Muscle of leg (tissue), 11 donors: ENCODE data around the gene NUP93. TPM values are rescaled to one million over a fixed set of nuclear protein-coding genes. Genes with fewer than 3 reads are reported as not detected.
"Not testable (repeated sequence)": the region's sequence is repeated elsewhere in the genome, so short reads cannot be mapped to it uniquely, and the experiment has no call there.

Source experiments
- DNase-seq: peaks from one replicate; pipeline ENCODE4 v3.0.0; 2013
- H3K27ac ChIP-seq: one replicate; pipeline ENCODE4 v1.5.1; 2013; ENCODE audit warnings: mild to moderate bottlenecking, low read length, control low read depth
- H3K27me3 ChIP-seq: one replicate; pipeline ENCODE4 v1.6.1; 2013; ENCODE audit warnings: low read length; ENCODE audit not compliant: control insufficient read depth, insufficient read depth
- H3K36me3 ChIP-seq: one replicate; pipeline ENCODE4 v1.6.1; 2013; ENCODE audit warnings: low read length; ENCODE audit not compliant: control insufficient read depth, insufficient read depth
- H3K4me1 ChIP-seq: one replicate; pipeline ENCODE4 v1.6.1; 2013; ENCODE audit warnings: low read length; ENCODE audit not compliant: control insufficient read depth, insufficient read depth
- H3K4me3 ChIP-seq: one replicate; pipeline ENCODE4 v1.5.1; 2013; ENCODE audit warnings: low read length, control low read depth
- H3K9me3 ChIP-seq: replicated peaks from 2 replicates; pipeline ENCODE4 v1.6.1; 2013; ENCODE audit warnings: low read depth, low read length; ENCODE audit not compliant: control insufficient read depth
- WGBS: methylation state at CpG from one replicate; pipeline ENCODE4 v1.1.5; 2013; ENCODE audit warnings: missing lambda C conversion rate; ENCODE audit not compliant: insufficient coverage; 5-methylcytosine and 5-hydroxymethylcytosine counted together
- polyA plus RNA-seq, 8 donors: library from polyadenylated mRNA; unstranded; fragments of 120-200 nt; gene quantifications; one replicate each; pipeline versions ENCODE4 v1.2.1 to v1.2.3, GENCODE V29; 2013; ENCODE audit warnings: inconsistent platforms in 1 of 8, low replicate concordance in 1 of 8; ENCODE audit not compliant: insufficient read length in 8 of 8, insufficient read depth in 1 of 8
- total RNA-seq: library from RNA; stranded (reverse); fragments of 120-200 nt; gene quantifications from one replicate; pipeline ENCODE4 v1.2.4, GENCODE V29; 2013

Gene NUP93
- total and polyA plus RNA-seq, 9 donors = 42.9 to 54.6 (median 45.9) TPM

GRCh38 chr16:56726283-56726682 is 3.6 kb upstream of the NUP93 start:
- no peak for DNase-seq
- no peak overlapping the region for H3K4me3 ChIP-seq
- no peaks in the 10 kb centered on the region for H3K9me3 ChIP-seq
- WGBS = no CpG with 5 or more reads among the region's 2 CpGs
- no peak overlapping the region for H3K27ac ChIP-seq
- H3K36me3 ChIP-seq = no peaks in the 10 kb centered on the region
- peaks cover 13% of the 10 kb centered on the region for H3K4me1 ChIP-seq
- H3K27me3 ChIP-seq = no peaks in the 10 kb centered on the region

- Histone ChIP-seq H3K27me3 (no peaks in the 10 kb centered on the region), H3K27ac (no peak overlapping the region), H3K4me1 (peaks cover 13% of the 10 kb centered on the region), H3K4me3 (no peak overlapping the region), H3K36me3 (no peaks in the 10 kb centered on the region), H3K9me3 (no peaks in the 10 kb centered on the region)
- 83% methylated on average over 1 of the region's 6 CpGs for WGBS
- no peak for DNase-seq
Observed at GRCh38 chr16:56726926-56727325, 3.0 kb upstream of the NUP93 start.

GRCh38 chr16:56728027-56728426 is 1.9 kb upstream of the NUP93 start:
- Histone ChIP-seq H3K9me3 (no peaks in the 10 kb centered on the region), H3K36me3 (no peaks in the 10 kb centered on the region), H3K27ac (no peak overlapping the region), H3K4me3 (no peak overlapping the region), H3K27me3 (no peaks in the 10 kb centered on the region), H3K4me1 (peaks cover 13% of the 10 kb centered on the region)
- no peak for DNase-seq
- no CpG with 5 or more reads among the region's 1 CpG for WGBS

GRCh38 chr16:56728980-56729734 is 772 bp upstream of the NUP93 start:
- Histone ChIP-seq H3K9me3 (no peaks in the 10 kb centered on the region), H3K4me3 (peak overlapping the region; percentile 95), H3K27me3 (no peaks in the 10 kb centered on the region), H3K36me3 (no peaks in the 10 kb centered on the region), H3K27ac (peak overlapping the region; percentile 86), H3K4me1 (peaks cover 13% of the 10 kb centered on the region)
- DNase-seq = no peak
- WGBS = 36% methylated on average over 5 of the region's 8 CpGs

GRCh38 chr16:56732366-56732765 is 2.4 kb downstream of the NUP93 start:
- Histone ChIP-seq H3K27ac (no peak overlapping the region), H3K9me3 (no peaks in the 10 kb centered on the region), H3K36me3 (no peaks in the 10 kb centered on the region), H3K27me3 (no peaks in the 10 kb centered on the region), H3K4me3 (no peak overlapping the region), H3K4me1 (peaks cover 13% of the 10 kb centered on the region)
- no peak for DNase-seq
- 93% methylated on average over 1 of the region's 2 CpGs for WGBS

- H3K4me3 ChIP-seq = no peak overlapping the region
- H3K9me3 ChIP-seq = no peaks in the 10 kb centered on the region
- no CpG with 5 or more reads among the region's 1 CpG for WGBS
- no peaks in the 10 kb centered on the region for H3K36me3 ChIP-seq
- H3K4me1 ChIP-seq = peaks cover 13% of the 10 kb centered on the region
- DNase-seq = no peak
- H3K27ac ChIP-seq = no peak overlapping the region
- no peaks in the 10 kb centered on the region for H3K27me3 ChIP-seq
Observed at GRCh38 chr16:56732832-56733231, 2.9 kb downstream of the NUP93 start.

- 89% methylated on average over 2 of the region's 3 CpGs for WGBS
- DNase-seq = no peak
- Histone ChIP-seq H3K9me3 (no peaks in the 10 kb centered on the region), H3K4me3 (no peak overlapping the region), H3K4me1 (peaks cover 6% of the 10 kb centered on the region), H3K27ac (no peak overlapping the region), H3K27me3 (no peaks in the 10 kb centered on the region), H3K36me3 (no peaks in the 10 kb centered on the region)
Observed at GRCh38 chr16:56734429-56734828, 4.5 kb downstream of the NUP93 start.

- H3K4me3 ChIP-seq = no peak overlapping the region
- WGBS = 100% methylated on average over 2 of the region's 3 CpGs
- no peaks in the 10 kb centered on the region for H3K4me1 ChIP-seq
- no peaks in the 10 kb centered on the region for H3K9me3 ChIP-seq
- DNase-seq = no peak
- no peaks in the 10 kb centered on the region for H3K36me3 ChIP-seq
- no peaks in the 10 kb centered on the region for H3K27me3 ChIP-seq
- H3K27ac ChIP-seq = no peak overlapping the region
Observed at GRCh38 chr16:56736476-56736875, 6.5 kb downstream of the NUP93 start.

- no peaks in the 10 kb centered on the region for H3K27me3 ChIP-seq
- H3K36me3 ChIP-seq = no peaks in the 10 kb centered on the region
- H3K4me3 ChIP-seq = no peak overlapping the region
- no peak for DNase-seq
- no peak overlapping the region for H3K27ac ChIP-seq
- no peaks in the 10 kb centered on the region for H3K4me1 ChIP-seq
- H3K9me3 ChIP-seq = no peaks in the 10 kb centered on the region
- WGBS = no CpG with 5 or more reads among the region's 2 CpGs
Observed at GRCh38 chr16:56737539-56737938, 7.6 kb downstream of the NUP93 start.

GRCh38 chr16:56738221-56738620 is 8.3 kb downstream of the NUP93 start:
- H3K27ac ChIP-seq = no peak overlapping the region
- H3K27me3 ChIP-seq = no peaks in the 10 kb centered on the region
- no CpG with 5 or more reads among the region's 1 CpG for WGBS
- H3K36me3 ChIP-seq = no peaks in the 10 kb centered on the region
- no peaks in the 10 kb centered on the region for H3K9me3 ChIP-seq
- DNase-seq = no peak
- H3K4me3 ChIP-seq = no peak overlapping the region
- no peaks in the 10 kb centered on the region for H3K4me1 ChIP-seq

GRCh38 chr16:56739378-56739777 is 9.4 kb downstream of the NUP93 start:
- H3K36me3 ChIP-seq, H3K27me3 ChIP-seq, DNase-seq, H3K4me1 ChIP-seq, H3K4me3 ChIP-seq, H3K9me3 ChIP-seq, H3K27ac ChIP-seq: not testable (repeated sequence)
- no CpG with 5 or more reads among the region's 38 CpGs for WGBS
